ENCODE data around the gene OR1I1.
A peak's percentile ranks its signal among the peaks of the same experiment; 100 is the strongest.

OR1I1 gene

GRCh38 chr19:15115762-15116615 is 34.0 kb downstream of the OR1I1 start:
- DNase-seq (ENCODE audit: extremely low spot score, insufficient read length, low read depth) (no peak), FAIRE-seq (no peak)

DNA sequence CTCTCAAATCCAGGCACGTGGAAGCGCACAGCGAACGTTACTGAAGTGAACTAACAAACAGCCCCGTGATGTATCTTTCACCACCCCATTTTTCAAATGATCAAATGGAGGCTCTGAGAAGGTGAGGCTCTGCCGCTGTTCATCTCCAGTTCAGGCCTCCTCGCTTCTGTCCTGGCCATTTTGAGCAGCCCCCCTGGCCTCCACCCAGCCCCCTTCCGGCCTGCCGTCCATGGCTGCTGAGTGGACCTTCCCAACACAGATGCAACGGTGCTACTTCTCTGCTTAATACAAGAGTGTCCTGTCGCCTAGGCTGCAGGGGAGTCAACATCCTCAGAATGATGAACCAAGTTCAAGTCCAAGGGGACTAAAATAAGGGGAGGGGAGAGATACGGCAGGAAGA is 34.8 kb downstream of the OR1I1 start:
- no peak for DNase-seq (ENCODE audit: extremely low spot score, insufficient read length, low read depth)
- FAIRE-seq, result no peak

DNA sequence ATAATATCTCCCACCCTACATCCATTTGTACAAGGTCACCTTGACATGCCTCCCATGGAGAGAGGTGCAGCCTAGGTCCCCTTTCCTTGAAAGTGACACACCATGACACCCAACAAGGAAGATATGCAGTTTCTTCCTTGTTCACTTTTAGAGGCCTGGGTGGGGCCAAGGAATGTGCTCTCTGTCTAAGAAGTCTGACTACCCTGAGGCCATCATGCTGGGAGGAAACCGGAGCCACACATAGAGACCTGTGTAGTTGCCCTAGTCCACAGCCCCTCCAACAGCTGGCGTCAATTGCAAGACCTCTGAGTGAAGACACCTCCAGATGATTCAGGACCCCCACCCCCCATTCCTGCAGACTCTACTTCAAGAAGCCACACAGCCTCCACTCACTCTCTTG is 36.2 kb downstream of the OR1I1 start:
- DNase-seq (ENCODE audit: extremely low spot score, insufficient read length, low read depth) (no peak), FAIRE-seq (no peak)

DNA sequence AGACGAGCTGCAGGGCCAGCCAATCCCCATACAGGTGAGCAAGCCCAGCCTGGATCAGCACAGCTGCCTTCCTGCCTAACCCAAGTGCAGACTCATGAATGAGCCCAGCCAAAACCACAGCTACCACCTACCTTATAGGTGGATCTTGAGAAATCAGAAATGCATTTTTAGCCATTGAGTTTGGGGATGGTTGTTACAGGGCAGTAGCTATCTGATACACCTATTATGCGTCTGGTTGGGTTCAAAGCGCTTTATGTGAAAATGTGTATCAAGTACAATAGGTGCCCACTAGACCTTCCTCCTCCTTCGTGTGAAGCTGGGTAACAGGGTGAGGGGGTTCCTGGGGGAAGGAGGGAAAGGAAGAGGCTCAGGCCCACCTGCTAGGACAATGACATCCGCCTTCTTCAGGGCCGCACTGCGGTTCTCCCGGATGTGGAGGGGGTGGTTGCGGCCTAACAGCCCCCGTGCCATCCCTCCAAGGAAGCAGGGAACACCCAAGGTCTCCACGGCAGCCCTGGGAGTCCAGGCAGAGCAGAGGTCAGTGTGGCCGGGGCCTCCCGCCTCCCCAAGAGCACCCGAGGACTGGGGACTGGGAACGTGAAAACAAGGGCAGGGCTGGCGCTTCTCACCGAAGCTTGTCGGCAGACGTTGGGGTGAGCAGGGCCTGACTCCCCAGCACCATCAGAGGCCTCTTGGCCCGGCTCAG is 36.9 kb downstream of the OR1I1 start:
- FAIRE-seq, result no peak

GRCh38 chr19:15120135-15121026 is 38.4 kb downstream of the OR1I1 start:
- DNase-seq (ENCODE audit: extremely low spot score, insufficient read length, low read depth) (no peak), FAIRE-seq (no peak)

More for the DNA sequence above, 36.9 kb downstream of the OR1I1 start:
- no peak for DNase-seq (ENCODE audit: extremely low spot score, insufficient read length, low read depth)

DNA sequence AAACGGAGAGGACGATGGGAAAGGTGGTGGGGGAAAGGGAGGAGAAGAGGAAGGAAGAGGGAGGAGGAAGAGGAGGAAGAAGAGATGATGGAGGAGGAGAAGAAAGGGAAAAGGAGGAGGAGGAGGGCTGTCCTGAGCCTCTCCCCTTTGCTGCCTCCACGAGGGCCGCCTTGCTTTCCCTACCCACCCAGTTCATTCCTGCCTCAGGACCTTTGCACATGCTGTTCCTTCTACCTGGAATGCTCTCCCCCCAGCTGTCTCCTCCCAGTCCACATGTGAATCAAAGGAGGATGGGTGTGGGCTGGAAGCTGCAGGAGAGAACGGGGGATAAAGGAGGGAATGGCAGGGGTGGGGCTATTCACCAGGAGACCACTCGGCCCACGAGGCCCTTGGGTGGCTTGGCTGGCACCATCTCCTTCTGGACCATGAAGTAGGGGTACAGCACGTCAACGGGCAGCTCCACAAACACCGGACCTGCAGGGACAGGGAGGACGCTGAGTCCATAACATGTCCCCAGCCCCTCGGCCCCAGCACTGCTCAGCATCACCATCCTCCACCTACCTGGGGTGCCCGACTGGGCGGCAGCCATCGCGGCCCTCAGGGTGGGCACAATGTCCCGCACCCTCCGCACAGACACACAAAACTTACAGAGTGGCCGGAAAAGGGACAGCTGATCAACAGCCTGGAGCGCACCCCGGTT is 40.5 kb downstream of the OR1I1 start:
- FAIRE-seq, result no peak

DNA sequence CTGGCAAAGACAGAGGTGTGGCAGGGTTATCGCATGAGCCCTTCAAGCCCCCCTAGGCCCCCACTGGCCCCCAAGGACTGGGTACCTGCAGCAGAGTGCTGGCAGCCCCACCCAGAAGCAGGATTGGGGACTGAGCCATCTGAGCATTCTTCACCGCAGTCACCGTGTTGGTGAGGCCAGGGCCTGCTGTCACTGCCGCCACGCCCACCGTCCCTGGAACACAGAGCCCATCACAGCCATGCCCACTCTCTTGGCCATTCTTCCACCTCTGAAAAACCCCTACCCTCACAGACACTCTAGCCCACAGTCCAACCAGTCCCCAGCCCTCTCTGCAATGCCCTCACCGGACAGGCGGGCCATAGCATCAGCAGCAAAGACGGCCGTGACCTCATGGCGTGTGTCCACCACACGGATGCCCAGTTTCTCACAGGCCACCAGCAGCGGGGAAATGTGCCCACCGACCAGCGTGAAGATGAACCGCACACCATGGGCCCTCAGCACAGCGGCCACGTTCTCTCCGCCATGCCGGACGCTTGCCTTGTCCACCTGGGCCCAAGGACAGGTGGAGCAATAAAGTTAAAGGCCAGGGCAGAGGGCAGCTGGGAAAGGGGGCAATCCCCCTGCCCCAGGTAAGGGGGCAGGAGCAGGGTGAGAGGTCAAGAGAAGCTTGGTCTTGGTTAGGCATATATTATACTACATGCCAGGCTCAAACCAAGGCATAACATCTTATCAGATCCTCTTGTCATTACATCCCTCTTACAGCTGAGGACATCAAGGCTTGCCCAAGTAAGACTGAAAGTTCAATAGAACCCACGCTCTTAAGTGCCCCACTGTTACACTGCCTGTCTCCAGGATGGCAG is 41.2 kb downstream of the OR1I1 start:
- DNase-seq (ENCODE audit: extremely low spot score, insufficient read length, low read depth) (no peak), FAIRE-seq (no peak)

More for the DNA sequence above, 40.5 kb downstream of the OR1I1 start:
- no peak for DNase-seq (ENCODE audit: extremely low spot score, insufficient read length, low read depth)

DNA sequence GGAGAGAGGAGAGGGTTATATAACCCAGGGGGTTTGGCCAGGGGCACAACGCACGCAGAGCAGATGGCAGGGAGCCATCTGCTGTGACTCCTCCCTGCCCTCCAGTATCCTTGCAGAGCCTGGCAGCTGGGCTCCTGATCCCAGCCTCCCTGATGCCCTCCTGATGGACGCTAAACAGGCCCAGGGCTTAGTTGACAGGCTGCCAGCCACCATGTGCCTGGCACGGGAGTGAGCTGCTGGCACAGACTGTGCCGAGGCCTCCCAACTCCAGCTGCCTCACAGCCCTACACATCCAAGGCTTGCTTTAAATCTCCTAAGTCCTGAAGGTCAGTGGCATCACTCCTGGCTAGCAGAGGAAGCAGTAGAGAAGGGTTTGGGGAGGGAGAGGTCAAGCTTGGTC is 41.9 kb downstream of the OR1I1 start:
- FAIRE-seq (no peak), DNase-seq (ENCODE audit: extremely low spot score, insufficient read length, low read depth) (no peak)

DNA sequence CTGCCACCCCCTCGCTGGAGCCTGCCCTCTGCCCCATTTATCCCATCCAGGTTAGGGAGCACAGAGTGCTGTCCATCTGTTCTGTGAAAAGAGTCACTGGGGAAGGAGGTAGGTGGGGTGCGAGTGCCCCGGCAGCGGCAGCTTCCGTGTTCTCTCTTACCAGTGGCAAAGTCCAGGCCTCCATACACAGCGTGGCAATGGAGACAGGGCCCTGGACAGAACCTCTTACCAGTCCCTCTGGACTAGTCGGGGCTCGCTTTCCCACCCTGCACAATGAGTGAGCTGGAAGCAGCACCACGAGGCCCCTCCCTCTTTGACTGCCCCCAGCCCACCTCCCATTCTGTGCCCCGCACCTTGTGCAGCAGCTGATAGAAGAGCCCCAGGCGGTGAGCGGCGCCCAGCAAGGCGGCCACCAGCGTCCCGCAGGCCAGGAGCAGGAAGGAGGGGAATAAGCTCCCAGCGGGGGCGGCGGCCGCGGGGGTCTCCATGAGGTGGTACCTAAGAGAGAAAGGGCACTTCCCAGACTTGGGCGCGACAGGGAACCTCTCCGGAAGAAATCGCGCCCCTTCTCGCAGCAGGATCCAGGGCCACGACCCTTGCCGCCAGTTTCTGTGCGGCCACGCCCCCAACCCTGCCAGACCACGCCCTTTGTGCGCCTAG is 42.7 kb downstream of the OR1I1 start:
- FAIRE-seq, result no peak
- DNase-seq (ENCODE audit: extremely low spot score, insufficient read length, low read depth), result no peak

GRCh38 chr19:15125232-15126067 is 43.4 kb downstream of the OR1I1 start:
- DNase-seq (ENCODE audit: extremely low spot score, insufficient read length, low read depth) (peak; percentile 98), FAIRE-seq (peak; percentile 98)

- no peak for DNase-seq (ENCODE audit: extremely low spot score, insufficient read length, low read depth)
- no peak for FAIRE-seq
These were observed 44.3 kb downstream of the OR1I1 start for GRCh38 chr19:15126131-15126910.

DNA sequence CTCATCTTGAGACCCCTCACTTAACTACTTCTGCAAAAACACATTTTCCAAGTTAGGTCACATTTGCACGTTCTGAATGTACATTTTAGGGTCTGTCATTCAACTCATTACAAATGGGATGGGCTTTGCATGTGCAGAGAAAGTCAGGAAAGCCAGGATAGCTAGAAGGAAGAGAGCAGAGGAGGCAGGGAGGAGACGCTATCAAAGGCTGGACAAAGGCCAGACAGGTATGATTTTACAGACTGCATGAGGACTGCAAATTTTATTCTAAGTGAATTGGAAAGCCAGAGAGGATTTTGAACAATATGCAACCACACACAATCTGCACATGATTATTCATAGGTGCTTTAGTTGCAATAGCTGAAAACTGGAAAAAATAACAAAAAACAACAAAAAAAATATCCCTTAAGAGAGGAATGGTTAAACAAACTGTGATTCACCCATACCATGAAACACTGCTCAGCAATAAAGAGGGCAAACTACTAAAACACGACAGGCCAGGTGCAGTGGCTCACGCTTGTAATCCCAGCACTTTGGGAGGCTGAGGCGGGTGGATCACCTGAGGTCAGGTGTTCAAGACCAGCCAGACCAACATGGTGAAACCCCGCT is 46.3 kb downstream of the OR1I1 start:
- no peak for FAIRE-seq
- no peak for DNase-seq (ENCODE audit: extremely low spot score, insufficient read length, low read depth)

DNA sequence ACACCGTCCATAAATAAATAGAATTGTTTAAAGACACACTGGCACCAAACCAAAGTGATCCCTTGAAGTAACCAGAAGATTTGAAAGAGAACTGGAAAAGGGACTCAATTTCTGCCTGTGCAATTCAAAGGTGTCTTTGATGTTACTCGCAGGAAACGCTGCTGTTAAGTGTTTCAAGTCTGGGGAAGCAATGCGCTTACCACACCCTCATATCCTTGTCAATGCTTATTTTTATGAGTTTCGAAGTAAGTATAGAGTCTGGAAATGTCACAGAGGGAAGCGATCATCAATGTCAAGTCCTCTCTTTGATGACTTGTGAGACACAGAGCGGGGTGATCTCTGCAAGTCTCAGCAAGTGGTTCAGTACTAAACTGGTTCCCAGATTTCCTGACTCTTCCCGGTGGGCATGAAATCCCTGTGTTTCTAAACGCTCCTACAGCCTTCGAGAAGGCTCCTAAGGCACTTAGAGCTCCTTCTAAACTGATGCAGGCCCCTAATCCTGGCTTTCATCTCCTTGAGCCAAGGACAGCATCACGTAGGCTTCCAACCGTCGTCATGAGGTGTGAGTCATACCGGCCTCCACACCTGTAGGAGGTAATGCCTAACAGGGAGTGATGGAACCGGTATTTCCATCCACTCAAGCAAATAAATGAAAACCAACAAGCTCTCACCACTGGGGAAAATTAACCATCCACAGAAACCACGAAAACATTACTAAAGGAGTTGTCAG is 48.0 kb downstream of the OR1I1 start:
- no peak for DNase-seq (ENCODE audit: extremely low spot score, insufficient read length, low read depth)
- FAIRE-seq, result no peak

DNA sequence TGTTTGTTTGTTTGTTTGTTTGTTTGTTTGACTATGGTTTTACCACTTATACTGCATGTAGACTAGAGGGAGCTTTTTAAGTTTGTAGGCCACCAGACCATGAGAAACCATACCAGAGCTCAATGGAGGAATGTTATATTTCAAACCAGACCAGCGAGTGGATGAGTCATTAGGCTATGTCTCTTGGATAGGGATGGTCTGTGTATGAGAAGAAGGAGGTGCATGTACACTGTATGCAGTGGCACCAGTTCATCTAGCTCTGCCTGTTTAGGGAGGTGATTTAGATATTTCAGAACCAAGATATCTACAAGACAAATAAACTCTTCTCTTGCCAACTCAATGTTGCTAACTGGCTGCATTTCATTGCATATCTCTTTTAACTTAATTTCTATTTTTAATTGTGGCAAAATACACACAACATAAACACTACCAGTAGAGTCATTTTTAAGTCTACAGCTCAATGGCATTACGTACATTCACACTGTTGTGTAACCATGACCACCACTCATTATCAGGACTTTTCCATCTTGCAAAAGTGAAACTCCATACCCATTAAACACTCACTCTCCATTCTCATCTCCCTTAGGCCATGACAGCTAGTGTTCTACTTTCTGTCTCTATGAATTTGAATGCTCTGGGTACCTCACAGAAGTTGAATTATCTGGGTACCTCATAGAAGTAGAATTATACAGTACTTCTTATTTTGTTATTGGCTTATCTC is 54.4 kb downstream of the OR1I1 start:
- no peak for FAIRE-seq
- DNase-seq (ENCODE audit: extremely low spot score, insufficient read length, low read depth), result no peak

- FAIRE-seq (no peak), DNase-seq (ENCODE audit: extremely low spot score, insufficient read length, low read depth) (no peak)
These were observed 55.8 kb downstream of the OR1I1 start for GRCh38 chr19:15137777-15138176.

Measured in GM18507 (cell line).